ENCODE results near the gene BTBD9.

DNA sequence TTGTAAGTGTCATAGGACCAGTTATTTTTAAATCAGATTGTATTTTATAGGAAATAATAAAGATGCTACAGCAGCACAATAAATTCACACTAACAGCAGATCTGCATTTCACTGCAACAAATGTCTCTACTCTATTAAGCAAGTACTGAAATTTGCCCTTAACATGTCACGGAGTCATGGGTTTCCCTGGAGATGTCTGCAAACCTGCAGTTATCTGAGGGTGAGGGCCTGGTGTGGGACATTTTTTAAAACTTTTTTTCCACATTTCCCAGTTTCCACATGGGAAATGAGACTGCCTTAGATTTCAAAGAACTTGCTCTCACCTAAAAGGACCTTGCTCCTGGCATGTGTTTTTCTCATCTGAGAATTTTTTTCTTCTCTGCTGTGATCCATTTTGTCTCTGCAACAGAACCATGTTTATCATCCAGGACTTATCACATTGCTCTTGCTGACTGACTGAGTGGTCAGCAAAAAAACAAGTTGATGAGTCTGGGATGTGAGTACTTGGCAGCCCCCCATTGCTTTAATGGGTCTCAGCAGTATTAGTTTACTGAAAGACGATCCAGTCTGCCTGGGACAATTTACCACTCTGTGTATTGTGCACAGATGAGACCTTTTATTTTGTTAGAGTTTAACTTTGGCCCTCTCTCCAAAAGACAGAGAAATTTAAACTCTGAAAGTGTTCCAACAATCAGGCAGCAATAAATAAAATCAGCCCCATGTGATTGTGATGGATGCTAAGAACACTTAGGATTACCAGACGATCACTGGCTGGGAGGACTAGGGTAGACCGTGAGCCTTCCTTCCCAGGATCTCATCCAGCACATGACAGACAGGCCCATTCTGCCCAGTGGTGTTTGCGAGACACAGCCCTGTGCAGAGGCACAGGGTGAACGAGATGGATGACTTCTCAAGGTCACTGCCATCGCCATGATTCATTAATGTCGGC lies 268.8 kb downstream of the BTBD9 start:
- TF ChIP-seq CTCF (conservative IDR thresholded peaks at IDR 0.05) (no peak), EZH2 (IDR thresholded peaks at IDR 0.05; ENCODE audit: low read depth) (no peak)

Data from PC-9 (cell line).